OCI-LY1 (cell line): Measurements from ENCODE around the gene NETO2.
"Not testable (repeated sequence)": the region's sequence is repeated elsewhere in the genome, so short reads cannot be mapped to it uniquely, and the experiment has no call there.

Experiments
- CTCF ChIP-seq: fragments of 200-600 bp; sonication (generic), shearing (Covaris generic); IDR thresholded peaks from 2 replicates; pipeline ENCODE4 v1.5.1; 2017; ENCODE audit warnings: mild to moderate bottlenecking, antibody characterized with exemption, low read length, moderate library complexity, mixed read lengths
- EZH2 ChIP-seq: fragments of 200-600 bp; sonication (generic), shearing (Covaris generic); IDR thresholded peaks from 2 replicates; pipeline ENCODE4 v1.8.0; 2017; ENCODE audit warnings: borderline replicate concordance, mixed run types, mild to moderate bottlenecking, antibody characterized with exemption, low read length, moderate library complexity, mixed read lengths

- TF ChIP-seq CTCF, EZH2: not testable (repeated sequence)
Measured at GRCh38 chr16:47137925-47138324, 5.8 kb downstream of the NETO2 start.
